GM19193 (cell line): Measurements from ENCODE around the gene GEMIN5.

Experiments
- POLR2A ChIP-seq: IDR thresholded peaks from 4 replicates; pipeline ENCODE4 v1.6.1; 2011; ENCODE audit not compliant: insufficient read depth, insufficient read length; ENCODE audit errors: extremely low read depth

The GEMIN5 gene

GRCh38 chr5:154956712-154957111 lies 18.7 kb upstream of the GEMIN5 start:
- no peak for TF ChIP-seq POLR2A

DNA sequence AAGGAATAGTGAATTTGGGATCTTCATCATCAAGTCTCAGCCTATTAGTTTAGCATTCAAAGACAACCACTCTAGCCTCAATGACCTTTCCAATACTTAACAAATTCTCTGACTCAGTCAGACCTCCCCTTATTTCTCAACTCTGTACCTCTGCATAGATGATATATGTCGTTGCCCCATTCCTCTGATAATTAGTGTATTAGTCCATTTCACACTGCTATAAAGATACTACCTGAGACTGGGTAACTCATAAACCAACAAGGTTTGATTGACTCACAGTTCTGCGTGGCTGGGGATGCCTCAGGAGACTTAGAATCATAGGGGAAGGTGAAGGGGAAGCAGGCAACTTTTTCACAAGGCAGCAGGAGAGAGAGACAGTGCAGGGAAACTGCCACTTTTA lies 11.8 kb upstream of the GEMIN5 start:
- no peak for TF ChIP-seq POLR2A

- TF ChIP-seq POLR2A, result no peak
Observed at GRCh38 chr5:154948313-154948712, 10.3 kb upstream of the GEMIN5 start.

GRCh38 chr5:154947778-154948177 lies 9.8 kb upstream of the GEMIN5 start:
- TF ChIP-seq POLR2A, result no peak

GRCh38 chr5:154945695-154946301 lies 7.8 kb upstream of the GEMIN5 start:
- TF ChIP-seq POLR2A, result no peak

DNA sequence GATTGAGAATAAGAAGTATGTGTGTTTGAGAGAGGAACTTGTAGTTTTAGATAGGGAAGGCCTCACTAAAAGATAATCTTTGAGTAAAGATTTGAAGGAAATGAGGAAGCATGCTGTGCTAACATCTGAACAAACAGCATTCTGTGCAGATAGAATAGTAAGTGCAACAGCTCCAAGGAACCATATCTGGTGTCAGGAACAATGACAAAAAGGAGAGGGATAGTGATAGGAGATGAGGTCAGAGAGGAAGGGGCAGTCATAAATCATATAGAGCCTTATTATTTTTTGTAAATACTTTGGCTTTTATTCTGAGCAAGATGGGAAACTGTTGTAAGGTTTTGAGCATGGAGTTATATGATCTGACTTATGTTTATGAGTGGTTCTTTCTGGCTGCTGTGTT lies 6.7 kb upstream of the GEMIN5 start:
- no peak for TF ChIP-seq POLR2A

- no peak for TF ChIP-seq POLR2A
Observed at GRCh38 chr5:154943527-154943926, 5.5 kb upstream of the GEMIN5 start.

- peak; percentile 90 for TF ChIP-seq POLR2A
Observed at GRCh38 chr5:154940772-154941620, 3.0 kb upstream of the GEMIN5 start, which contains the start of gene MRPL22. MRPL22 (plus strand) TSS chr5:154941073; CDS start chr5:154941111, 38 bp downstream.

DNA sequence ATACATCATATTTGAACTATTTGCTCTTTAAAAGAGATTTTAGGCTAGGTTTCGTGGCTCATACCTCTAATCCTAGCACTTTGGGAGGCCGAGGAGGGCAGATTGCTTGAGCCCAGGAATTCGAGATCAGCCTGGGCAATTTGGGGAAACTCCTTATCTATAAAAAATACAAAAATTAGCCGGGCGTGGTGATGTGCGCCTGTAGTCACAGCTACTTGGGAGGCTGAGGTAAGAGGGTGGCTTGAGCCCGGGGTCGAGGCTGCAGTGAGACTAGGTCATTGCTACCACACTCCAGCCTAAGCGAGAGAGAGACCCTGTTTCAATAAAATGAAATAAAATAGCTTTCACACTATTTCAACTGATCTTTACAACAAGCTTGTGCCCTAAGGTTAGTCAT lies 2.4 kb upstream of the GEMIN5 start:
- TF ChIP-seq POLR2A, result no peak

GRCh38 chr5:154937186-154937717 lies 759 bp downstream of the GEMIN5 start:
- no peak for TF ChIP-seq POLR2A

DNA sequence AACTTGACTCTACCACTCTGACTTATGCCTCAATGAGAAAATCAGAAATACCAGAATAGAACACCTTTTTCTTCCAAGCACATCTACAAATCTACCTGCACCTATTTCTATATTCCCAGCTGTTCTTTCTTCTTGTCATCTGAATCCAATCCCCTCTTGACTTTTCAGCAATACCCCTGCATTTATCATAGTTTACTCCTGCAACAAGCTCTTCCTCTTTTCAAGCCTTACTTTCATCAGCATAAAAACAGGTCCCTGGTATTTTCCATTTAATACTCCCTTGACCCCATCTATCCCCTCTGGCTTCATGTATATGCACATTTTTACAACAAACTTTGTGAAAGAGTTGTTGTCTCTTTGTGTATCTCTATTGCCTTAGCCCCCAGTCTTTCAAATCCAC lies 3.1 kb downstream of the GEMIN5 start:
- no peak for TF ChIP-seq POLR2A

DNA sequence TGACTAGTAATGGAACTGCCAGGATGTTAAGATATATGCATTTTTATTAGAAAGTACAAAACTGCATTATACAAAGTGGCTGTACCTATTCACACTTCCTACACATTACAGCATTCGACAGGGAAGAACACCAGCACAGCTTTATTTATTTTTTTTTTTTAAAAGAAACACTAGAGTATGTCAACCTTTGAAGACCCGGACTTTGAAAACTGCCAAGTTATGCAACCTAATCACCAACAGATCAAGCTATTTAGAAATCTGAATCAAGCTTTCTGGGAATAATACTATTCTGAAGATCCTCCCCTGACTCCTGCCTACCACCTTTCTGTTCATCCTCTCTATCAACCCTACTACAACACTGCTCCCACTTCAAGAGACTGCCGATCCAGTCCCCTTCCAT lies 4.5 kb downstream of the GEMIN5 start:
- no peak for TF ChIP-seq POLR2A

- TF ChIP-seq POLR2A, result no peak
Observed at GRCh38 chr5:154923441-154924430, 14.3 kb downstream of the GEMIN5 start.

DNA sequence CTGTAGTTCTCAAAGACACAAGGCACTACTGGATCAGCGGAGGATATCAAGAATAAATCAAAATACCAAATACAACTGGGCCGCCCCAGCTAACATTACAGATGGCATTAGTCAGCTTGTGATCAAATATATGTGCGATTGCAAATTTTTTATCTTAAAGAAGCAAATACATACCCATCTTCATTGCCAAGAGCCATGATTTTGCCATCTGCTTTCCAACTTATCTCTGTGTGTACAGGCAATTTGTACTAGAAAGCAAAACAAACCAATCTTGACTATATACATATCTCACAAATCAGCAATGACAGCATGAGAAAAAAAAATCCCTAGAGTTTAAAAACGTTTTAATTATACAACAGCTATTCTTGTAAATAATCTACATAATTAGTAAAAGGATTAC lies 20.3 kb downstream of the GEMIN5 start:
- no peak for TF ChIP-seq POLR2A

GRCh38 chr5:154916874-154917273 lies 21.1 kb downstream of the GEMIN5 start:
- TF ChIP-seq POLR2A, result no peak
